HG03064 (cell line): Measurements from ENCODE around the gene TTLL3.
"Not testable (repeated sequence)": the region's sequence is repeated elsewhere in the genome, so short reads cannot be mapped to it uniquely, and the experiment has no call there.

Experiments used
- ATAC-seq: cut with Tn5 transposase; IDR thresholded peaks from one replicate; pipeline ENCODE4 v1.9.1; 2021; ENCODE audit warnings: low read depth; ENCODE audit not compliant: unreplicated experiment

Gene TTLL3

DNA sequence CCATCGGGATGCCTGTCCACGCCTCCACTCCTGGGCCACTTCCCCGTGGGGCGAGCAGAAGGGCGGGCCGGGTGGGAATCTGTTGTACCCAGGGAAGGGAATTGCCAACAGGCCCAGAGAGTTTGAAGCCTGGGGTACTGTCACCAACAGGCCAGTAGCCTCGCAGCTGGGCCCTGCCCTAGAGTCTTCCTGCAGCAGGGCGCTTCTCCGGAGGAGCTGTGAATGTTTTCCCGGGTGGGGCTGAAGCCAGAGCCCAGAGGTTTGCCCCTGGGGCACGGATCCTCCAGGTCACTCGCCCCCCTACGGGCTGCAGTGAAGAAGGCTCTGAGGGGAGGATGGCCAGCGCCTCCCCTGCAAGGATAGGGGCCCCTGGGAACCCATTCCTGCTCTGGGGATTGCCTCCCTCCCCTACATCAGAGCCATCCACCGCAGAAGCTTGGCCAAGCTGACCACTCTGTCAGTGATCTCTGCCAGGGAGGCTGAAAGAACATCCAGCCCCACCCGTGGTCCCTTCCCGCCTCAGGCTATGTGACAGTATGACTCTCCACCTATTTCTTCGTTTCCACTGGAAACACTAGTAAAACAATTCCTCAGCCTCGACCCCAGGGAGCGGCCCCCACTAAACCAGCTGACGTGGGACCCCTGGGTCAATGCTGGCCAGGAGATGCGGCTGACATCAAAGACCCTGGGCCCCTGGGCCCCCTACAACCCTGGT, 53.2 kb downstream of the TTLL3 start:
- no peak for ATAC-seq

DNA sequence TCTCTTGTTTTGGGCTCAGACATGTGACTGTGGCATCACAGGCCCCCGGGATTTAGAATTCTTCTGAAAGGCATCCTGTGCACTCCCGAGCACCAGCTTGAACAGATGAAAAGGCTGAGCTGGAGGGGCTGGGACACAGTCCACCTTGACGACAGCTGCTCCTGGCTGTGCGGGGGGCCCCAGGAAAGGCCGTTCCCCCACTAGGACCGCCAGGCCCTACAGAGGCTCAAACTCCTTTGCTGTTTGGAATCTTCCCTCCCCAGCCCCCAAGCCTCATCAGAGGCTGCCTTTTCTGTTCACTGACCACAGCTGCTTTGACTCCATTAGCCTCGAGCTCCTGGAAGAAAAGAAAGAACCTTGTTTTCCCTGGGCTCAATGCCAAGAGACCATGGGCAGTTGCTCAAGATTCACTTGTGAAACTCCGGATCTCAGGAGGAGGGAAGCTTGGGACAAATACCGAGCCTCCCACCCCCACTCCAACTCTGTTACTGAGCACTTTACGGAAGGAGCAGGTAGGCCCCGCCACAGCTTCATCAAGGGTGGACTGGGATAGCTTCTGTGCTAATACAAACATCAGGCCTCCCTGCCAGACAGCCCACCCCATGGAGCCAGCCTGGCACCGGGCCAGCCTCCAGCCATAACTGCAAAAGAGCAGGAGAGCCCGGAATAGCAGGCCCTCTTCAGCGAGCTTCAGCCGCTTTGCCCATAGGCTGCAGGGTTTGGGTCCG, 54.3 kb downstream of the TTLL3 start:
- ATAC-seq = no peak

DNA sequence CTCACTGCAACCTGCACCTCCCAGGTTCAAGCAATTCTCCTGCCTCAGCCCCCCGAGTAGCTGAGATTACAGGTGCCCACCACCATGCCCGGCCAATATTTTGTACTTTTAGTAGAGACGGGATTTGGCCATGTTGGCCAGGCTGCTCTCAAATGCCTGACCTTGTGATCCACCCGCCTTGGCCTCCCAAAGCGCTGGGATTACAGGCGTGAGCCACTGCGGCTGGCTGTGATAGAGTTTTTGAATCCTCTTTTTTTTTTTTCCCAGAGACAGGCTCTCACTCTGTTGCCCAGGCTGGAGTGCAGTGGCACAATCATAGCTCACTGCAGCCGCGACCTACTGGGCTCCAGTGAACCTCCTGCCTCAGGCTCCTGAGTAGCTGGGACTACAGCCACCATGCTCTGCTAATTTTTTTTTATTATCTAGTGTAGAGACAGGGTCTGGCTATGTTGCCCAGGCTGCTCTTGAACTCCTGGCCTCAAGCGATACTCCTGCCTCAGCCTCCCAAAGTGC, 55.1 kb downstream of the TTLL3 start:
- not testable (repeated sequence) for ATAC-seq

DNA sequence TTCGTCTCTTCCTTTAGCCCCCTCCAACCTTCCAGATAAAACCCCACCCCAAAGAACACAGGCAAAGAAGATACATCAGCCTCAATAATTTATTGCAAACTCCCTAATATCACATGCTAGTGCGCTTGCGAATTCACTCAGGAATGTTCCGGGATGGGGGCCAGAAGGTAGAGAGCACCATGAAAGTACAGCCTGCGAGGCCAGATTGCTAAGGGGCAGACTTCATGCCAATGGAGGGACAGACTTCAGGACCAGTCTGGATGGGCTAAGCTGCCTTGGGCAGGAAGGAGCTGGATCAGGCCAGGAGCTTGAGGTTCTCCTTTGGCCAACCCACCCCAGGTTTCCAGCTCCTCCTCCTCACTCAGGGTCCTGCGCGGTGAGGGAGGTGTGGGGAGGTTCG, 56.6 kb downstream of the TTLL3 start:
- ATAC-seq = no peak

DNA sequence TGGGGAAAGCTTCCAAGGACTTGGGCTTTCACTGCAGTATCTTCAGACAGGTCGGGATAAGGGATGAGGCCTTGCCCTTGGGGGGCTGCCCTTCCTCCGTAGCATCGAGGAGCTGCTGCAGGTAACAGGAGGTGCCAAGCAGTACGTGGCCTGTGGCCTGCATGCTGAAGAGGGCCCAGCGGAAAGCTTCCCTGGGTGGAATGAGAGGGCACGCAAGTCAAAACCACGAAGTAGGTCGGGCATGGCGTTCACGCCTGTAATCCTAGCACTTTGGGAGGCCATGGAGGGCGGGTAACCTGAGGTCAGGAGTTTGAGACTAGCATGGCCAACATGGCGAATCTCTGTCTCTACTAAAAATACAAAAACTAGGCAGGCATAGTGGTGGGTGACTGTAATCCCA, 57.0 kb downstream of the TTLL3 start:
- no peak for ATAC-seq

DNA sequence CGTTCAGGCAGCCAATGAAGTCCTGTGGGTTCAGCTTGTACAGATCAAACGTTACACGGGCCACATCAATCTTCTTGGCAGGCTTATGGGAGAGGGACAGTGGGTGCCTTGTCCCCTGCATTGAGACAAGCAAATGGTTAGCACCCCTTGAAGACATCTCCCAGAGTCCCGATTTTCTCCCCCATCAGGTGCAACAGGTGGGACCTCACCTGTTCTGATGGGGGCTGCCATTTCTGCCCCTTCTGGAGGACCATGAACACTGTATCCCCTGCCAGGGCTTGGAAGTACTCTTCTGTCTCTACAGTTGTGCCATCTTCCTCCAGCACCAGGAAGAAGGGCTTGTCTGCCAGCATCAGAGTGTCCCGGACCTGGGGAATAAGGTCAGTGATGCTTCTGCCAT, 59.9 kb downstream of the TTLL3 start:
- ATAC-seq = no peak

DNA sequence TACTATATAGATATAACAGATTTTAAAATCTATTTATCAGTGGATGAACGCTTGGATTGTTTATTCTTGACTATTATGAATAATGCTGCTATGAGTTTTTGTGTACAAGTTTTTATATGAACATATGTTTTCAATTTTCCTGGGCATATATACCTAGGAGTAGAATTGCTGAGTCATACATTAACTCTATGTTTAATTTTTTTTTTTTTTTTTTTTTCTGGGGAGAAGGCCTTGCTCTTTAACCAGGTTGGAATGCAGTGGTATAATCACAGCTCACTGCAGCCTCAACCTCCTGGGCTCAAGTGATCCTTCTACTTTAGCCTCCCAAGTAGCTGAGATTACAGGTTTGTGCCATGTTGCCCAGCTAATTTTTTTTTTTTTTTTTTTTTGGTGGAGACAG, 60.9 kb downstream of the TTLL3 start:
- ATAC-seq = no peak

DNA sequence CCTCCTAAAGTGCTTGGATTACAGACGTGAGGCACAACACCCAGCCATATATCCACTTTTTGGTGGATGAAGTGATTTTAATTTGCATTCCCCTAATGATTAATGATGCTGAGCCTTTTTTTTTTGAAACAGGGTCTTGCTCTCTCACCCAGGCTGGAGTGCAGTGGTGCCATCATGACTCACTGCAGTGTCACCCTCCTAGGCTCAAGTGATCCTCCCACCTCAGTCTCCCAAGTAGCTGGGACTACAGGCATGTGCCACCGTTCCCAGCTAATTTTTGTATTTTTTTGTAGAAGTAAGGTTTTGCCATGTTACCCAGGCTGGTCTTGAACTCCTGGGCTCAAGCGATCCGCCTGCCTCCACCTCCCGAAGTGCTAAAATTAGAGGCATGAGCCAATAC, 62.0 kb downstream of the TTLL3 start:
- ATAC-seq = not testable (repeated sequence)

DNA sequence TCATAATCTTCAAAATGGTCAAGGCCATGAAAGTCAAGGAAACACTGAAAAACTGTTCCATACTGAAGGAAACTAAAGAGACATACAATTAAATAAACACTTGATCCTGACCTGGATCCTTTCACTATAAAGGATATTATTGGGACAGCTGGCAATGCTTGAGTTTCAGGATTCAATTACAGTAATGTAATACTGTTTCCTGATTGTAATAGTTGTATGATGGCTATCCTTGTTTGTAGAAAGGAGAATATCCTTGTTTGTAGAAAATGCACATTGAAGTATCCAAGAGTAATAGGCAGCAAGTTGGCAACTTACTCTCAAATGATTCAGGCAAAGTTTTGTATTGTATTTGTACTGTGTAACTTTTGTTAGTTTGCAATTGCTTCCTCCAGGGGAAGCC, 65.4 kb downstream of the TTLL3 start:
- no peak for ATAC-seq

DNA sequence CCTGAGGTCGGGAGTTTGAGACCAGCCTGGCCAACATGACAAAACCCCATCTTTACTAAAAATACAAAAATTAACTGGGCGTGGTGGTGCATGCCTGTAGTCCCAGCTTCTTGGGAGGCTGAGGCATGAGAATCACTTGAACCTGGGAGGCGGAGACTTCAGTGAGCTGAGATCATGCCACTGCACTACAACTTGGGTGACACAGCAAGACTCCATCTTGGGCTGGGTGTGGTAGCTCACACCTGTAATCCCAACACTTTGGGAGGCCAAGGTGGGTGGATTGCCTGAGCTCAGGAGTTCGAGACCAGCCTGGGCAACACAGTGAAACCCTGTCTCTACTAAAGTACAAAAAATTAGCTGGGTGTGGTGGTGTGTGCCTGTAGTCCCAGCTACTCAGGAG, 66.2 kb downstream of the TTLL3 start:
- not testable (repeated sequence) for ATAC-seq

DNA sequence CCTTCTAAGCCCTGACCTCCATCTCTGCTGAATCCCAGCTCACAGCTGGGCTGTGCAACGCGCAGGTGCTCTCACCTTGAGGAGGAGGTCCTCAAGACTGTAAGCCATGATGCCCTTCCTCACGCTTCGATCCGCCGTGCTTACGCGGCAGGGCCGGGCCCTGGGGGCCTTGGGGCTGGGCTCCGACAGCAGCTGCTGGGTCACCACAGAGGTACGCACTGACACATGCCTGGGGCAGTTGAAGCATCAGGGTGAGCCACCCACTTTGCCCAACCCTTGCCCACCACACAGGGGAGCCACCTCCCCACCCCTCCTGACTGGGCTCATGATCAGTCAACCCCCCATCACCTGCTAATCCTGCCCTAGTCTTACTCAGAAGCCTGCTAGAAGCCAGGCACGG, 66.9 kb downstream of the TTLL3 start:
- ATAC-seq = no peak

DNA sequence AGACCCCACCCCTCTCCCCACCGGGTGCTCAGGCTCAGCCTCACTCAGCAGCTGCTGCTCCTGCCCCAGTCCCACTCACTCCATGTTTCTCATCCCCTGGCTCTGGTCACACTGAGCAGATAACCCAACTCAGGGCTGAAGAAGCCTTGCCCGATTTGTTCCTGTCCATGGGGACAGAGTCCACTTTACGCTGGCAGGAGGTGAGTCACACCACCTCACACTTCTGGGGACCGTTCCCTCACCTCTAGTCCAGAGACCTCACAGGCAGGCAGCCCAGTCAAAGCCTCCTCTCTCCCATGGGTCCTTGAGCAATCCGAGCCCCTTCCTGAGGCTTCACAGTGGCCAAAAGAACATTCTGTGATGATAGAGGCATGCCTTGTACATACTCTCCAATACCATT, 68.6 kb downstream of the TTLL3 start:
- ATAC-seq = no peak

DNA sequence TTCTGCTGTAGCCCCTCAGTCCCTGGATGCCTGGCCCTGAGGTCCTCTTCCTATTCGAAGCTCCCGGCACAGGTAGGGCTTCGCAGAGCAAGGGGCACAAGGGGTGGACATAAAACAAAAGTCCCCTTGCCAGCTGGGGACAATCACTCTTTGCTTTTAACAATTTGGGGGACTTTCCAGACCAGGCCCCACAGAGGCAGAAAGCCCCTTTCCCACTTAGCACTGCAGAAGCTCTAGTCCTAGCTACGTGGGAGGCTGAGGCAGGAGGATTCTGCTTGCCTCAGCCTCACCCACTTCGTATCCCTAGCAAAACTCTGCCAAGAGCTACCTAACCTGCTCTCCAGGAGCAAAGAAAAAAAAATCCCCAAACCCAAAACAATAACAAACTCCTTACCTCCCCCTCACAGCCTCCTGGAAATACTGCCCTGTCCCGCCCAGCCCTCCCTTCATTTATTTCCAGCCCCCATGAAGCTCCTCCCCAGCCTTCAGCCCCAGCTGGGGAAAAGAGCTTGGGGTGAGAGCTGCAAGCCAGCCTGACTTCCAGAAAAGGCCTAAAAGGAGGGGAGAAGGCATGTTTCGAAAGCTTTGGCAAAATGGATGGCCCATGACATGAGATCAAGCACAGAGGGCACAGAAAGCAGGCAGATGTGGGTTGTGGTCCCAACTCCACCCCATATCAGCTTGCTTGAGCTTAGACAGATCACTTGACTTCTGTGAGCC, 69.9 kb downstream of the TTLL3 start, which contains the start of gene CIDEC:
CIDEC (minus strand) TSS at position 424 of the 720 bp plus-strand sequence. CDS start 1,767 bp downstream, outside the sequence.
- no peak for ATAC-seq

DNA sequence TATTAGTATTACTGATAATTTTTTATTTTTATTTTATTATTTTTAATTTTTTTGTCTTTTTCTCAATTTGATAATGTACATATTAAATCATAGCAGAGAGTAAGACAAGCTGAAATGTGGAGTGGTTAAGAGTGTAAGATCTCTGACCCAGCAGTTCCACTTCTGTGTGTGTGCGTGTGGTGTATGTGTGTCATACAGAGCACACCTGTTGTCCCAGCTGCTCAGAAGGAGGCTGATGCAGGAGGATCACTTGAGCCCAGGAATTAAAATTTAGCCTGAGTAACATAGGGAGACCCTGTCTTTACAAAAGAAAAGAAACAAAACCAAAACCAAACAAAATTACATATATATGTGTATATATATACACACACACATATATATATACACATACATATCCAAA, 71.4 kb downstream of the TTLL3 start:
- no peak for ATAC-seq

DNA sequence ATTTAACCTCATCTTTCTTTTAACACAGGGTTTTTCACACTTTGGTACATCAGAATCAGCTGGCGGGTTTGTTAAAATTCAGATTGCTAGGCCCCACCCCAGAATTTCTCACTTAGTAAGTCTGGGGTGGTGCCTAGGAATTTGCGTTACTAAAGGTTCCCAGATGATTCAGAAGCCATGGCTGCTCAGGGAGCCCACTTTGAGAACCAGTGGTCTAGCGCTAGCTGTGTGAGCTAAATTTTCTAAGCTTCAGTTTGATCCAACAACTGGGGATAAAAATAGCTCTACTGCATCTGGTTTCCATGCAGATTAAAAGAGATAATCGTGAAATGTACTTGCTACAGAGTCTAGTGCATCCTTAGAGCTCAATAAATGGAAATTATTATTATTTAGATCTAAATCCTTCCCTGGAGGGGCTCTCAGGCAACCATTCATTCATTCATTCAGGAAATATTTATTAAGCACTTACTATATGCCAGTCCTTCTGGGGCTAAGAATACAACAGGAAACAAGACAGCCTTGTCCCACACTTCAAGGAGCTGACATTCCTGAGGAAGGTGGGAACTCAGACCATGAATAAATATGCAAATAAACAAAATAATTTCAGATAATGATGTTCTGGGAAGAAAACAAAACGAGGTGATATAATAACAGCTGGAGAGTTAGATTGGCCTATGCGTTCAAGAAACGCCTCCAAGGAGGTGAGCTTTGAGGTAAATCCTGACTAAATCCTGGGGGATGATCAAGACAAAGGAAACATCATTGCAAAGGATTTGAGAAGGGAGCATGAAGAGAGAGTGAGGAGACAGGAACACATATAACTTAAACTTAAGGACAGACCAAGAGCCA, 73.9 kb downstream of the TTLL3 start:
- no peak for ATAC-seq

DNA sequence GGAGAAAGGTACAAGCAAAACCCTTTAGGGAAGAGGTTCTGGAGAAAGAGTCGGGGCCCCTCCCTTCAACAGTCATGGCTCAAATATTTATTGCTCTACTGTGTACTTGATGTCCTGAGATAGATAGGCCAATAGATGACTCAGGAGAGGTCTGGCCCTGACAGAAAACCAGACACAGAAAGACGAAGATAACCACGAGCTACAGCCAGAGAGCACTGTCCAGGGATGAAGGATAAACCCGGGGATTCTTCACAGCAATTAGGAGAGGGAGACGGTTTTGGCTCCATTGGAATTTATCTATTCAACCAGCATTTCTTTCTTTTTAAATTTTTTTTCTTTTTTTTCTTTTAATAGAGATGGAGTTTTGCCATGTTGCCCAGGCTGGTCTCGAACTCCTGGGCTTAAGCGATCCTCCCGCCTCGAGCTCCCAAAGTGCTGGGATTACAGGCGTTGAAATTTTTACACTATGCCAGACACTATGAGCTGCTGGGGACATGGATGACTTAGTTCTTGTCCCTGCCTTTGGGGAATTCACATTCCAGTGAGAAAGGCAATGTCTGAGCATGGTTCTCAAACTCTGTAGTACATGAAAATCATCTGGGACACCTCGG, 74.6 kb downstream of the TTLL3 start:
- ATAC-seq = no peak
